Activated CD4-positive, alpha-beta T cell treated with anti-CD3 and anti-CD28 coated beads, Interleukin-2, amount 50 U/mL, for 24 hours (primary cell): ENCODE data around the gene CYTIP.
"Not testable (repeated sequence)": the region's sequence is repeated elsewhere in the genome, so short reads cannot be mapped to it uniquely, and the experiment has no call there.

Experiments
- DNase-seq, 2 donors: peaks; one replicate each; pipeline ENCODE4 v3.0.0-alpha.2; 2020; ENCODE audit warnings: low read depth in 1 of 2, low spot score in 1 of 2

The CYTIP gene

DNA sequence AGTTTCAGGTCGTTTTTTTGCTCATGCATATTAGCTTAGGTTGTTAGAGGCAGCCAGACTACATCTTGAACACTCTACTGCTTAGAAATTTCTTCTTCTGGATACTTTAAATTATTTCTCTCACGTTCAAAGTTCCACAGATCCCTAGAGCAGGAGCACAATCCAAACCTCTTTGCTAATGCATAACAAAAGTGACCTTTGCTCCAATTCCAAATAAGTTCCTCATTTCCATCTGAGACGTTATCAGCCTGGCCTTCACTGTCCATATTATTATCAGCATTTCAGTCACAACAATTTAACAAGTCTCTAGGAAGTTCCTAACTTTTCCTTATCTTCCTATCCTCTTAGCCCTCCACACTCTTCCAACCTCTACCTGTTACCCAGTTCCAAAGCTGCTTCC is 67.8 kb downstream of the CYTIP start:
- no peak for DNase-seq

GRCh38 chr2:157375384-157375783 is 68.5 kb downstream of the CYTIP start:
- DNase-seq: no peak

GRCh38 chr2:157368508-157368907 is 75.4 kb downstream of the CYTIP start:
- DNase-seq: not testable (repeated sequence)

DNA sequence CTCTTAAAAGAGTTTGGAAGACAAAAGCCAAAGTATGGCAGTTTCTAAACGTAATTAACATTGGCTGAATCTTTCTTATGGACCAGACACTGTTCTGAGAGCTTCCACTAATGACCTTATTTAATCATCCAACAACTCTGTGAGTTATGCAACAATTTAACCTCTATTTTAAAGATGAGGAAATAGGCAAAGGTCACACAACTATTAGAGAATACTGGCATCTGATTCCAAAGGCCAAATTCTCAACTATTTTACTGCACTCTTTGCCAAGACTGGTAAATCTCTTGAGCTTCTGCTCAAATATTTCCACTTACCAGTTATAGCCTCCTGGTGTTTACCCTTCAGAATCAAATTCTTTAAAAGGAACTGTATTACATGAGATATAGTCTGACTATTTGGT is 76.2 kb downstream of the CYTIP start:
- DNase-seq: no peak
